Nephron (organoid): Measurements from ENCODE around the gene HMG20B.

Experiments
- H3K27ac Mint-ChIP-seq, 3 experiments: 2 replicates each; pipeline ENCODE4 v1.8.0; 2020; ENCODE audit warnings: mixed read lengths in 3 of 3, mild to moderate bottlenecking in 2 of 3, moderate library complexity in 1 of 3
- H3K27me3 Mint-ChIP-seq: 2 replicates; pipeline ENCODE4 v1.8.0; 2021; ENCODE audit warnings: low read depth, mild to moderate bottlenecking, moderate library complexity, mixed read lengths
- H3K36me3 Mint-ChIP-seq: 2 replicates; pipeline ENCODE4 v1.8.0; 2020; ENCODE audit warnings: low read depth, mixed read lengths
- H3K4me1 Mint-ChIP-seq: 2 replicates; pipeline ENCODE4 v1.8.0; 2020; ENCODE audit warnings: mixed read lengths
- H3K4me3 Mint-ChIP-seq, 3 experiments: 2 replicates each; pipeline ENCODE4 v1.8.0; 2020; ENCODE audit warnings: mild to moderate bottlenecking in 3 of 3, mixed read lengths in 3 of 3, moderate library complexity in 2 of 3
- H3K9me3 Mint-ChIP-seq: 2 replicates; pipeline ENCODE4 v1.8.0; 2020; ENCODE audit warnings: mixed read lengths
- TF ChIP-seq, protein P1 (sequence below), 3 experiments: fragments of 200-600 bp; sonication (generic); IDR thresholded peaks; one replicate each; pipeline ENCODE4 v1.5.0; 2021; ENCODE audit warnings: antibody characterized with exemption in 3 of 3; ENCODE audit not compliant: unreplicated experiment in 3 of 3

The HMG20B gene

DNA sequence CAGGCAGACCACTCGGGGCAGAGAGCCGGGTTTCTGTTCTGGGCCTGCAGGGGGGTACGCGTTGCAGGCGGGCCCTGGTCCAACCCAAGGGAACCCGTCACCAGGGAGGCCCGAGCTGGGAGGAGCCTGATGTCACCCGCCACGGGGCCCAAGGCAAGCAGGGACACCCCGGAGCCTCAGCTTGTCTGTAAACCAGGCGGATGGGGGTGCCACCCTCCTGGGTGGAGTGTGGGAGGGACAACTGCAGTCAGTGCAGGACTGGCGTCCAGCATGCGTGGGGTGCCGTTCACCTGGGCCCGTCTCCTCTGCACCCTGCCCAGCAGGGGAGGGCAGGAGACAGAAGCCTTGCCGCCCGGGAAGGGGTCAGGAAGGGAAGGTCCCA lies 46.9 kb downstream of the HMG20B start:
- Mint-ChIP-seq H3K9me3 (no peaks in the 10 kb centered on the region), H3K27ac (no peak overlapping the region), H3K4me3 (no peak overlapping the region), H3K27me3 (no peaks in the 10 kb centered on the region), H3K4me1 (peaks cover 7% of the 10 kb centered on the region), H3K36me3 (peaks cover 4% of the 10 kb centered on the region)
- TF ChIP-seq, protein P1, sequence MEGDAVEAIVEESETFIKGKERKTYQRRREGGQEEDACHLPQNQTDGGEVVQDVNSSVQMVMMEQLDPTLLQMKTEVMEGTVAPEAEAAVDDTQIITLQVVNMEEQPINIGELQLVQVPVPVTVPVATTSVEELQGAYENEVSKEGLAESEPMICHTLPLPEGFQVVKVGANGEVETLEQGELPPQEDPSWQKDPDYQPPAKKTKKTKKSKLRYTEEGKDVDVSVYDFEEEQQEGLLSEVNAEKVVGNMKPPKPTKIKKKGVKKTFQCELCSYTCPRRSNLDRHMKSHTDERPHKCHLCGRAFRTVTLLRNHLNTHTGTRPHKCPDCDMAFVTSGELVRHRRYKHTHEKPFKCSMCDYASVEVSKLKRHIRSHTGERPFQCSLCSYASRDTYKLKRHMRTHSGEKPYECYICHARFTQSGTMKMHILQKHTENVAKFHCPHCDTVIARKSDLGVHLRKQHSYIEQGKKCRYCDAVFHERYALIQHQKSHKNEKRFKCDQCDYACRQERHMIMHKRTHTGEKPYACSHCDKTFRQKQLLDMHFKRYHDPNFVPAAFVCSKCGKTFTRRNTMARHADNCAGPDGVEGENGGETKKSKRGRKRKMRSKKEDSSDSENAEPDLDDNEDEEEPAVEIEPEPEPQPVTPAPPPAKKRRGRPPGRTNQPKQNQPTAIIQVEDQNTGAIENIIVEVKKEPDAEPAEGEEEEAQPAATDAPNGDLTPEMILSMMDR (IDR thresholded peaks at IDR 0.05; ENCODE audit: unreplicated experiment in 3 of 3), result no peak

DNA sequence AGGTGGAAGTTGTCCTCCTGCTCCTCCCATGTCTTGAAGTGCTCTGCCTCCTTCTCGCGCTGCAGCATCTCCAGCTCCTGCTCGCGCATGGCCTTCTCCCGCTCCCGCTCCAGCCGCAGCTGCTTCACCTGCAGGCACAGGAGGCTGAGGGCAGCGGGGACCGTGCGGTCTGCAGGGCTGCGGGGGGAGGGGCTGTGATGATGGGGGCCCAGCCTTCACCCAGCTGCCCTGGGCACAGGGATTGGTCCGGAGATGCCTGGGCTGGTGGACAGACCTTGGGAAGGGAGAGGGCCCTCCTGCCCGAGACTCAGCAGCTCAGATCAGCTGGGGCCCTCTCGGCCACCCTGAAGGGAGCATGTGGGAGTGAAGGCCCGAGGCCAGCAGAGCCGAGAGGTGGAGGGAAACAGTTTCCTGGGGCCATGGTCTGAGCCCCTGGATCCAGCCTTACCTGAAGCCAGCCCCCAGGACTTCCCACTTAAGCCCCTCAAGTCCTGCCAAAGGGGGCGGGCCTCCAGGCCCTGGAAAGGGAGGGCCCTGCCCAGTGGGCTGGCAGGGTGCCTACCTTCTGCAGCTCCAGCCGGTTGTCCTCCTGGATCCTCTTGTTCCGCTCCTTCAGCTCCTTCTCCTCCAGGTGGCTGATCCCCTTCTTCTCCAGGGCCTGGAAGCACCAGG lies 47.5 kb downstream of the HMG20B start:
- H3K36me3 Mint-ChIP-seq, result peaks cover 4% of the 10 kb centered on the region
- H3K27ac Mint-ChIP-seq, result no peak overlapping the region
- H3K27me3 Mint-ChIP-seq, result no peaks in the 10 kb centered on the region
- TF ChIP-seq, protein P1 (IDR thresholded peaks at IDR 0.05; ENCODE audit: unreplicated experiment in 3 of 3), result no peak
- no peaks in the 10 kb centered on the region for H3K9me3 Mint-ChIP-seq
- H3K4me3 Mint-ChIP-seq, result no peak overlapping the region
- H3K4me1 Mint-ChIP-seq, result peaks cover 7% of the 10 kb centered on the region

DNA sequence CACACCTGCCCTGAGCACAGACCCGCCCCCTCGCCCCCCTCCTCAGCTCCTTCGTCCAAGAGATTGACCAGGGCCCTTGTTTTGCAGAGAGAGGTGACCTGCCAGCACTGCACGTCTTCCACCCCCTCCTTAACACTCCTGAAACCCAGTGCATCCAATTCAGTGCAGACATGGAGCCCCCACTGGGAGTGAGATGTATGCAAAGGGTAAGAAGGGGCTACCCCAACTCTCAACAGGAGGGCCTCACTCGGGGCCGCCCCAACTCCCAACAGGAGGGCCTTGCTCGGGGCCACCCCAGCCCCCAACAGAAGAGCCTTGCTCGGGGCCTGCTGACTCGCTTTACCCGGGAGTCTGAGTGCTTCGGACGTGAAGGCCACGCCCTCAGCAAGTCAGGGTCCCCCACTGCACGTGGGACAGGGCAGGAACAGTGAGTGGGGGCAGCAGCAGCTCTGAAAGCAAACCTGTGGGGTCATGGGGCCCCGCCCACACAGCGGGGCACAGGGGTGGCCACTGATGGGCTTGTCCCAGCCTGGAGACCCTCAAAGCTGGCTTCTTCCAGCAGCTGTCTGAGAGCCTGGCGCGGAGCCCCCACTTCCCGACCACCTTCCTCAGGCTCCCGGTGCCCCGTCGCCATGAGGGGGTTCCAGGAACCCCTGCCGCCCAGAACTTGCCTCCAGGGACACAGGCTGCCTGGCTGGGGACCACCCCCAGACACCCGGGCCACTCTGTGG lies 48.2 kb downstream of the HMG20B start:
- Mint-ChIP-seq H3K36me3 (peaks cover 4% of the 10 kb centered on the region), H3K9me3 (no peaks in the 10 kb centered on the region), H3K4me3 (no peak overlapping the region), H3K27ac (no peak overlapping the region), H3K4me1 (peaks cover 10% of the 10 kb centered on the region), H3K27me3 (no peaks in the 10 kb centered on the region)
- TF ChIP-seq, protein P1 (IDR thresholded peaks at IDR 0.05; ENCODE audit: unreplicated experiment in 3 of 3), result no peak

DNA sequence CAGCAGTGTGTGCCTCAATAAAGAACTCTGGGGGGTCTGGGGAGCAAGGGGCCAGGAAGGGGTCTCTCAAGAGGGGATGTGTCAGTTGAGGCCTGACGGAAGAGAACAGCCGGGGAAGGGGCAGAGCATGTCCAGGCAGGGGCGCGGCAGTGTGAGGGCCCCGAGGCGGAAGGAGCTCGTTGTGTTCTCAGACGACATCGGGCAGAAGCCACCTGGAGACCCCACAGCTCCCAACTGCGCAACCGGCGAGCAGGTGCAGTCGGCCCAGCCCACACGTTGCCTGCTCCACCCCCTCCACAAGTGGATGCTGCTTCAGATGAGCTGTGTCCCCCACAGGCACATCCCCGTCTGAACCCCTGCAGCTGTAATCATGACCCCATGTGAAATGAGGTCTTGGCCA lies 48.9 kb downstream of the HMG20B start:
- Mint-ChIP-seq H3K4me1 (peaks cover 16% of the 10 kb centered on the region), H3K36me3 (peaks cover 4% of the 10 kb centered on the region), H3K27me3 (no peaks in the 10 kb centered on the region), H3K4me3 (no peak overlapping the region), H3K27ac (no peak overlapping the region), H3K9me3 (no peaks in the 10 kb centered on the region)
- TF ChIP-seq, protein P1 (IDR thresholded peaks at IDR 0.05; ENCODE audit: unreplicated experiment in 3 of 3), result no peak

DNA sequence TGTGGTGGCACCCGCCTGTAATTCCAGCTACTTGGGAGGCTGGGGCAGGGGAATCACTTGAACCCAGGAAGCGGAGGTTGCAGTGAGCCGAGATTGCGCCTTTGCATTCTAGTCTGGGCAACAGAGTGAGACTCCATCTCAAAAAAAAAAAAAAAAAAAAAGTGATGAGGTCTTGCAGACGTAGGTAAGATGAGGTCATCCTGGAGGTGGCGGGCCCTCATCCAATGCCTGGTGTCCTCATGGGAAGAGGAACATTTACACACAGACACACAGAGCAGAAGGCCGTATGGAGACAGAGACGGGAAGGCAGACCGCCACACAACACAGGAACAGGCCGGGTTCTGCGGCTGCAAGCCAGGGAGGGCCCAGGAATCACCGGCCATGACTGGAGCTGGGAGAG lies 49.5 kb downstream of the HMG20B start:
- H3K36me3 Mint-ChIP-seq, result peaks cover 4% of the 10 kb centered on the region
- peaks cover 21% of the 10 kb centered on the region for H3K4me1 Mint-ChIP-seq
- H3K4me3 Mint-ChIP-seq, result peak overlapping the region; percentile 39 to 72 (median 63)
- TF ChIP-seq, protein P1 (IDR thresholded peaks at IDR 0.05; ENCODE audit: unreplicated experiment in 3 of 3), result no peak
- H3K9me3 Mint-ChIP-seq, result no peaks in the 10 kb centered on the region
- no peaks in the 10 kb centered on the region for H3K27me3 Mint-ChIP-seq
- H3K27ac Mint-ChIP-seq, result no peak overlapping the region
